Measurements from ENCODE around the gene MXRA8. TPM values are rescaled to one million over a fixed set of nuclear protein-coding genes. Genes with fewer than 3 reads are reported as not detected.

Gene MXRA8
- total and polyA plus RNA-seq, 9 of the 15 experiments (the other 6 are each of a cell fraction or from before 2014, with no cell fraction given), result 0.66 to 11.3 (median 6.3) TPM

DNA sequence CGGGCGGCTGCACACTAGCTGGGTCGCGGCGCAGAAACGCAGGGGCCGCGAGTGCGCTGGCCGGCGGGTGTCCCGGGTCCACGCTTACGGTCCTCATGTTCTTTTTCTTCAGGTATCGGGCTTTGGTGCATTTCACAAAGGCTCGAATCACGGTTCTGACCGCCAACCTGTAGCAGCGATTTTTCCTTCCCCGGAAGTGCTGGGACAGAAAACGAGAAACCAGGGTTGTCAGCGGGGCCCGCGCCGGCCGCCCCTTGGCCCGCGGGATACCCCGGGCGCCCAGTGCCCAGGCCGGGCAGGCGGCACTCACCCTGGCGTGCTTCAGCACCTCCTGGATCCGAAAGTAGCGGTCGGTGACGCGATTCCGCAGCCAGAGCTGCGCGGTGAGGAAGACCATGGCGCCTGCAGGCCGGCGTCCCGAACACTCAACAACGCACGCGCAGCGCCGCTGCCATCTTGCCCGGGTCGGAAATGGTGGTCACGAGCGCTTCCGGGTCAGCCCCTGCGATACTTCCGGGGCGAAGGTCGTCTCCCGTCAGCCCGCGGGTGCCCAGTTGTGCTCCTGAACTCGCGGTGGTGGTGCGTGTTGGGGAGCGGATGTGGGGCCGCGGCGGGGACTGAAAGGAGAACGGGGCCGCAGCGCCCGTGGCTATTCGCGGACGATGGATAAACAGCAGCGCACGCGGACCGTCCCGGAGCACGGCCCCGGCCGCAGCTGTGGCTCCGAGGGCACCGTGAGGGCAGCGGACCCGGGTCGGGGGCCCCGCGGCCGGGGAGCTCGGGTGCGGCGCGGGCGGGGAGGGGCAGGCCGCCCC is 48.7 kb upstream of the MXRA8 start, which contains the start of gene MRPL20 (continued):
- TF ChIP-seq, protein P1, sequence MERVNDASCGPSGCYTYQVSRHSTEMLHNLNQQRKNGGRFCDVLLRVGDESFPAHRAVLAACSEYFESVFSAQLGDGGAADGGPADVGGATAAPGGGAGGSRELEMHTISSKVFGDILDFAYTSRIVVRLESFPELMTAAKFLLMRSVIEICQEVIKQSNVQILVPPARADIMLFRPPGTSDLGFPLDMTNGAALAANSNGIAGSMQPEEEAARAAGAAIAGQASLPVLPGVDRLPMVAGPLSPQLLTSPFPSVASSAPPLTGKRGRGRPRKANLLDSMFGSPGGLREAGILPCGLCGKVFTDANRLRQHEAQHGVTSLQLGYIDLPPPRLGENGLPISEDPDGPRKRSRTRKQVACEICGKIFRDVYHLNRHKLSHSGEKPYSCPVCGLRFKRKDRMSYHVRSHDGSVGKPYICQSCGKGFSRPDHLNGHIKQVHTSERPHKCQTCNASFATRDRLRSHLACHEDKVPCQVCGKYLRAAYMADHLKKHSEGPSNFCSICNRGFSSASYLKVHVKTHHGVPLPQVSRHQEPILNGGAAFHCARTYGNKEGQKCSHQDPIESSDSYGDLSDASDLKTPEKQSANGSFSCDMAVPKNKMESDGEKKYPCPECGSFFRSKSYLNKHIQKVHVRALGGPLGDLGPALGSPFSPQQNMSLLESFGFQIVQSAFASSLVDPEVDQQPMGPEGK (CRISPR knock-in tag; IDR thresholded peaks at IDR 0.05; ENCODE audit: borderline replicate concordance), result no peak
- TF ChIP-seq, protein P2, sequence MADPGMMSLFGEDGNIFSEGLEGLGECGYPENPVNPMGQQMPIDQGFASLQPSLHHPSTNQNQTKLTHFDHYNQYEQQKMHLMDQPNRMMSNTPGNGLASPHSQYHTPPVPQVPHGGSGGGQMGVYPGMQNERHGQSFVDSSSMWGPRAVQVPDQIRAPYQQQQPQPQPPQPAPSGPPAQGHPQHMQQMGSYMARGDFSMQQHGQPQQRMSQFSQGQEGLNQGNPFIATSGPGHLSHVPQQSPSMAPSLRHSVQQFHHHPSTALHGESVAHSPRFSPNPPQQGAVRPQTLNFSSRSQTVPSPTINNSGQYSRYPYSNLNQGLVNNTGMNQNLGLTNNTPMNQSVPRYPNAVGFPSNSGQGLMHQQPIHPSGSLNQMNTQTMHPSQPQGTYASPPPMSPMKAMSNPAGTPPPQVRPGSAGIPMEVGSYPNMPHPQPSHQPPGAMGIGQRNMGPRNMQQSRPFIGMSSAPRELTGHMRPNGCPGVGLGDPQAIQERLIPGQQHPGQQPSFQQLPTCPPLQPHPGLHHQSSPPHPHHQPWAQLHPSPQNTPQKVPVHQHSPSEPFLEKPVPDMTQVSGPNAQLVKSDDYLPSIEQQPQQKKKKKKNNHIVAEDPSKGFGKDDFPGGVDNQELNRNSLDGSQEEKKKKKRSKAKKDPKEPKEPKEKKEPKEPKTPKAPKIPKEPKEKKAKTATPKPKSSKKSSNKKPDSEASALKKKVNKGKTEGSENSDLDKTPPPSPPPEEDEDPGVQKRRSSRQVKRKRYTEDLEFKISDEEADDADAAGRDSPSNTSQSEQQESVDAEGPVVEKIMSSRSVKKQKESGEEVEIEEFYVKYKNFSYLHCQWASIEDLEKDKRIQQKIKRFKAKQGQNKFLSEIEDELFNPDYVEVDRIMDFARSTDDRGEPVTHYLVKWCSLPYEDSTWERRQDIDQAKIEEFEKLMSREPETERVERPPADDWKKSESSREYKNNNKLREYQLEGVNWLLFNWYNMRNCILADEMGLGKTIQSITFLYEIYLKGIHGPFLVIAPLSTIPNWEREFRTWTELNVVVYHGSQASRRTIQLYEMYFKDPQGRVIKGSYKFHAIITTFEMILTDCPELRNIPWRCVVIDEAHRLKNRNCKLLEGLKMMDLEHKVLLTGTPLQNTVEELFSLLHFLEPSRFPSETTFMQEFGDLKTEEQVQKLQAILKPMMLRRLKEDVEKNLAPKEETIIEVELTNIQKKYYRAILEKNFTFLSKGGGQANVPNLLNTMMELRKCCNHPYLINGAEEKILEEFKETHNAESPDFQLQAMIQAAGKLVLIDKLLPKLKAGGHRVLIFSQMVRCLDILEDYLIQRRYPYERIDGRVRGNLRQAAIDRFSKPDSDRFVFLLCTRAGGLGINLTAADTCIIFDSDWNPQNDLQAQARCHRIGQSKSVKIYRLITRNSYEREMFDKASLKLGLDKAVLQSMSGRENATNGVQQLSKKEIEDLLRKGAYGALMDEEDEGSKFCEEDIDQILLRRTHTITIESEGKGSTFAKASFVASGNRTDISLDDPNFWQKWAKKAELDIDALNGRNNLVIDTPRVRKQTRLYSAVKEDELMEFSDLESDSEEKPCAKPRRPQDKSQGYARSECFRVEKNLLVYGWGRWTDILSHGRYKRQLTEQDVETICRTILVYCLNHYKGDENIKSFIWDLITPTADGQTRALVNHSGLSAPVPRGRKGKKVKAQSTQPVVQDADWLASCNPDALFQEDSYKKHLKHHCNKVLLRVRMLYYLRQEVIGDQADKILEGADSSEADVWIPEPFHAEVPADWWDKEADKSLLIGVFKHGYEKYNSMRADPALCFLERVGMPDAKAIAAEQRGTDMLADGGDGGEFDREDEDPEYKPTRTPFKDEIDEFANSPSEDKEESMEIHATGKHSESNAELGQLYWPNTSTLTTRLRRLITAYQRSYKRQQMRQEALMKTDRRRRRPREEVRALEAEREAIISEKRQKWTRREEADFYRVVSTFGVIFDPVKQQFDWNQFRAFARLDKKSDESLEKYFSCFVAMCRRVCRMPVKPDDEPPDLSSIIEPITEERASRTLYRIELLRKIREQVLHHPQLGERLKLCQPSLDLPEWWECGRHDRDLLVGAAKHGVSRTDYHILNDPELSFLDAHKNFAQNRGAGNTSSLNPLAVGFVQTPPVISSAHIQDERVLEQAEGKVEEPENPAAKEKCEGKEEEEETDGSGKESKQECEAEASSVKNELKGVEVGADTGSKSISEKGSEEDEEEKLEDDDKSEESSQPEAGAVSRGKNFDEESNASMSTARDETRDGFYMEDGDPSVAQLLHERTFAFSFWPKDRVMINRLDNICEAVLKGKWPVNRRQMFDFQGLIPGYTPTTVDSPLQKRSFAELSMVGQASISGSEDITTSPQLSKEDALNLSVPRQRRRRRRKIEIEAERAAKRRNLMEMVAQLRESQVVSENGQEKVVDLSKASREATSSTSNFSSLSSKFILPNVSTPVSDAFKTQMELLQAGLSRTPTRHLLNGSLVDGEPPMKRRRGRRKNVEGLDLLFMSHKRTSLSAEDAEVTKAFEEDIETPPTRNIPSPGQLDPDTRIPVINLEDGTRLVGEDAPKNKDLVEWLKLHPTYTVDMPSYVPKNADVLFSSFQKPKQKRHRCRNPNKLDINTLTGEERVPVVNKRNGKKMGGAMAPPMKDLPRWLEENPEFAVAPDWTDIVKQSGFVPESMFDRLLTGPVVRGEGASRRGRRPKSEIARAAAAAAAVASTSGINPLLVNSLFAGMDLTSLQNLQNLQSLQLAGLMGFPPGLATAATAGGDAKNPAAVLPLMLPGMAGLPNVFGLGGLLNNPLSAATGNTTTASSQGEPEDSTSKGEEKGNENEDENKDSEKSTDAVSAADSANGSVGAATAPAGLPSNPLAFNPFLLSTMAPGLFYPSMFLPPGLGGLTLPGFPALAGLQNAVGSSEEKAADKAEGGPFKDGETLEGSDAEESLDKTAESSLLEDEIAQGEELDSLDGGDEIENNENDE (IDR thresholded peaks at IDR 0.05; ENCODE audit: low read depth, low read length), result no peak
- peak; percentile 100 for TF ChIP-seq GABPB1 (CRISPR knock-in tag; IDR thresholded peaks at IDR 0.05)
- no peak for TF ChIP-seq HMGN3 (IDR thresholded peaks at IDR 0.05; ENCODE audit: borderline replicate concordance, extremely low read depth, insufficient read length, low read depth, low read length)
- TF ChIP-seq CC2D1A (IDR thresholded peaks at IDR 0.05), result no peak
- no peak for TF ChIP-seq CREBBP (IDR thresholded peaks at IDR 0.05; ENCODE audit: low read depth, low read length)
- no peak for TF ChIP-seq ZNF3 (CRISPR knock-in tag; IDR thresholded peaks at IDR 0.05)
- peak; percentile 90 to 98 (median 98) for TF ChIP-seq YY1 (IDR thresholded peaks at IDR 0.05; ENCODE audit: borderline replicate concordance in 1 of 3, control insufficient read depth in 1 of 3, extremely low read depth in 1 of 3, insufficient read depth in 3 of 3, insufficient read length in 1 of 3, insufficient replicate concordance in 2 of 3, low read depth in 1 of 3, low read length in 2 of 3)
- no peak for TF ChIP-seq ZNF174 (CRISPR knock-in tag; IDR thresholded peaks at IDR 0.05)
- peak; percentile 85; the same call in 1 of the 2 replicates for TF ChIP-seq SRSF1 (IDR thresholded peaks at IDR 0.05; ENCODE audit: low read depth, low read length)
- no peak for TF ChIP-seq ID3 (CRISPR knock-in tag; IDR thresholded peaks at IDR 0.05)
- peak; percentile 56; the same call in 1 of the 2 replicates for TF ChIP-seq ID3 (tag; IDR thresholded peaks at IDR 0.05)
